KMS-11 (cell line): ENCODE measurements around the gene TMEM19.

Experiments
- H2AFZ ChIP-seq: fragments of 200-600 bp; sonication (generic); 2 replicates; pipeline ENCODE4 v1.6.1; 2016; ENCODE audit warnings: antibody characterized with exemption, mixed run types, low read depth
- H3K27ac ChIP-seq: fragments of 200-600 bp; sonication (generic); 2 replicates; pipeline ENCODE4 v1.6.1; 2016; ENCODE audit warnings: mild to moderate bottlenecking, mixed run types
- H3K27me3 ChIP-seq: fragments of 200-600 bp; sonication (generic); 2 replicates; pipeline ENCODE4 v1.6.1; 2017; ENCODE audit warnings: mild to moderate bottlenecking, low read depth, mixed run types, moderate library complexity; ENCODE audit not compliant: insufficient read depth
- H3K36me3 ChIP-seq: fragments of 200-600 bp; sonication (generic); 2 replicates; pipeline ENCODE4 v1.6.1; 2017; ENCODE audit warnings: mild to moderate bottlenecking, mixed run types; ENCODE audit not compliant: insufficient read depth
- H3K4me1 ChIP-seq: fragments of 200-600 bp; sonication (generic); 2 replicates; pipeline ENCODE4 v1.6.1; 2016; ENCODE audit warnings: mild to moderate bottlenecking, low read depth, mixed run types; ENCODE audit not compliant: poor library complexity, severe bottlenecking
- H3K4me2 ChIP-seq: fragments of 200-600 bp; sonication (generic); 2 replicates; pipeline ENCODE4 v1.7.0; 2016; ENCODE audit warnings: mild to moderate bottlenecking, mixed run types
- H3K4me3 ChIP-seq: fragments of 200-600 bp; sonication (generic); IDR thresholded peaks from 2 replicates; pipeline ENCODE4 v1.6.1; 2017; ENCODE audit warnings: low read depth, low read length, mixed read lengths; ENCODE audit not compliant: insufficient read depth
- H3K79me2 ChIP-seq: fragments of 200-600 bp; sonication (generic); 2 replicates; pipeline ENCODE4 v1.6.1; 2016; ENCODE audit warnings: low read depth, mixed run types; ENCODE audit not compliant: insufficient read depth
- H3K9ac ChIP-seq: fragments of 200-600 bp; sonication (generic); 2 replicates; pipeline ENCODE4 v1.6.1; 2016; ENCODE audit warnings: mild to moderate bottlenecking, mixed run types
- H4K20me1 ChIP-seq: fragments of 200-600 bp; sonication (generic); 2 replicates; pipeline ENCODE4 v1.6.1; 2016; ENCODE audit warnings: mild to moderate bottlenecking, mixed run types; ENCODE audit not compliant: insufficient read depth
- TF ChIP-seq, protein P1 (sequence below): fragments of 200-600 bp; sonication (generic); conservative IDR thresholded peaks from 2 replicates; pipeline ENCODE4 v1.6.1; 2017; ENCODE audit warnings: low read depth, mild to moderate bottlenecking, antibody characterized with exemption, low read length, moderate library complexity, mixed read lengths

TMEM19 gene

DNA sequence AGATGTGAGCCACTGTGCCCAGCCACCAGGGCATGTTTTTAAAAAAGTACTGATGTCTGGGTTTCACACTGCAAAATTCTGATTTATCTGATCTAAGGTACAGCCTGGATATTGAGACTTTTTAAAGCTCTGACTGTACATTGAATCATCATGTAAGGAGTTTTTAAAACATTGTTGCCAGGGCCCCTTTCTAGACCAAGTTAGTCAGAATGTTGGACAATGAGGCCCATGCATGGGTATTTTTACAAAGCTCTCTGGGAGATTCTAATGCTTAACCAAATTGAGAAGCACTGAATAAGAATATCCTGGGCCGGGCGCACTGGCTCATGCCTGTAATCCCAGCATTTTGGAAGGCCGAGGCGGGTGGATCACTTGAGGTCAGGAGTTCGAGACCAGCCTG, 16.7 kb downstream of the TMEM19 start:
- Histone ChIP-seq H4K20me1 (no peaks in the 10 kb centered on the region), H3K36me3 (no peaks in the 10 kb centered on the region), H3K27ac (no peak overlapping the region), H3K9ac (no peak overlapping the region), H3K4me2 (no peak overlapping the region), H3K27me3 (no peaks in the 10 kb centered on the region), H3K4me3 (no peak overlapping the region), H3K79me2 (no peaks in the 10 kb centered on the region), H2AFZ (no peak overlapping the region), H3K4me1 (no peaks in the 10 kb centered on the region)
- TF ChIP-seq, protein P1, sequence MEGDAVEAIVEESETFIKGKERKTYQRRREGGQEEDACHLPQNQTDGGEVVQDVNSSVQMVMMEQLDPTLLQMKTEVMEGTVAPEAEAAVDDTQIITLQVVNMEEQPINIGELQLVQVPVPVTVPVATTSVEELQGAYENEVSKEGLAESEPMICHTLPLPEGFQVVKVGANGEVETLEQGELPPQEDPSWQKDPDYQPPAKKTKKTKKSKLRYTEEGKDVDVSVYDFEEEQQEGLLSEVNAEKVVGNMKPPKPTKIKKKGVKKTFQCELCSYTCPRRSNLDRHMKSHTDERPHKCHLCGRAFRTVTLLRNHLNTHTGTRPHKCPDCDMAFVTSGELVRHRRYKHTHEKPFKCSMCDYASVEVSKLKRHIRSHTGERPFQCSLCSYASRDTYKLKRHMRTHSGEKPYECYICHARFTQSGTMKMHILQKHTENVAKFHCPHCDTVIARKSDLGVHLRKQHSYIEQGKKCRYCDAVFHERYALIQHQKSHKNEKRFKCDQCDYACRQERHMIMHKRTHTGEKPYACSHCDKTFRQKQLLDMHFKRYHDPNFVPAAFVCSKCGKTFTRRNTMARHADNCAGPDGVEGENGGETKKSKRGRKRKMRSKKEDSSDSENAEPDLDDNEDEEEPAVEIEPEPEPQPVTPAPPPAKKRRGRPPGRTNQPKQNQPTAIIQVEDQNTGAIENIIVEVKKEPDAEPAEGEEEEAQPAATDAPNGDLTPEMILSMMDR = no peak

DNA sequence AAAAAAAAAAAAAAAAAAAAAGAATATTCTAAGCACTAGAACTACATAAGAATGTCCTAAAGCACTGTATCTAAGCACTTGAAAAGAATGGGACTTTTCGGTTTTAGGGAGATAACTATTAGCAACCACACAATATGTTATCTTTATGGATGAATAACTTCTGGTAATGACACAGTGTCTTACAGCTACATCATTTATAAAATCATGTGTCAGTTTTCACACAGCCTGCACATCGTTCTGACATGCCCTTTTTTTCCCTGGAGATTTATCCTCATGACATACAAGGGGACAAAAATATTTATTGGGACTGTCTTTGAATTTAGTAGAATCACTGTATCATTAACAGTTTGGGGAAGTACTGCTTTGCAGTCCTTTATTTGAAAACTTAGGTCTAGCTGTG, 17.3 kb downstream of the TMEM19 start:
- no peak overlapping the region for H3K27ac ChIP-seq
- H3K4me1 ChIP-seq = no peaks in the 10 kb centered on the region
- H3K36me3 ChIP-seq = no peaks in the 10 kb centered on the region
- H3K4me2 ChIP-seq = no peak overlapping the region
- no peak overlapping the region for H3K4me3 ChIP-seq
- TF ChIP-seq, protein P1 = no peak
- H4K20me1 ChIP-seq = no peaks in the 10 kb centered on the region
- H3K79me2 ChIP-seq = no peaks in the 10 kb centered on the region
- no peak overlapping the region for H2AFZ ChIP-seq
- no peaks in the 10 kb centered on the region for H3K27me3 ChIP-seq
- H3K9ac ChIP-seq = no peak overlapping the region

DNA sequence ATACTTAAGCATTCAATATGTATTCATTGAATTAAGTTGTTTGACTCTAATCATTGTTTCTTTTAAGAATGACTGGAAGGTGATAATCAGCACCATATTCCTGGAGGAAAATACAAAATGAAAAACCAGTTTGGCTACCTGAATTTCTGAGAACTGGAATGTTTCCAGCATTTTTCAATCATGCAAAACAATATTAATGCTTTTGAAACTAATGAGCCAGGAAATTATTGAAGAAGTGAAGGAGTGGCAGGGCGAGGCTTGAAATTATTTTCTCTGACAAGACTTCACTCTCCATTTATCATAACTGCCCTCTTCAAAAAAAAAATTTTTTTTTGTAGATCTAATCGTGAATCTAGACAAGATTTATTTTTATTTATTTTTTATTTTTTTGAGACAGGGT, 19.0 kb downstream of the TMEM19 start:
- H3K36me3 ChIP-seq = no peaks in the 10 kb centered on the region
- no peaks in the 10 kb centered on the region for H3K27me3 ChIP-seq
- H3K79me2 ChIP-seq = no peaks in the 10 kb centered on the region
- H4K20me1 ChIP-seq = no peaks in the 10 kb centered on the region
- H3K27ac ChIP-seq = no peak overlapping the region
- H3K9ac ChIP-seq = no peak overlapping the region
- no peak overlapping the region for H2AFZ ChIP-seq
- H3K4me3 ChIP-seq = no peak overlapping the region
- H3K4me1 ChIP-seq = no peaks in the 10 kb centered on the region
- H3K4me2 ChIP-seq = no peak overlapping the region
- TF ChIP-seq, protein P1 = no peak

DNA sequence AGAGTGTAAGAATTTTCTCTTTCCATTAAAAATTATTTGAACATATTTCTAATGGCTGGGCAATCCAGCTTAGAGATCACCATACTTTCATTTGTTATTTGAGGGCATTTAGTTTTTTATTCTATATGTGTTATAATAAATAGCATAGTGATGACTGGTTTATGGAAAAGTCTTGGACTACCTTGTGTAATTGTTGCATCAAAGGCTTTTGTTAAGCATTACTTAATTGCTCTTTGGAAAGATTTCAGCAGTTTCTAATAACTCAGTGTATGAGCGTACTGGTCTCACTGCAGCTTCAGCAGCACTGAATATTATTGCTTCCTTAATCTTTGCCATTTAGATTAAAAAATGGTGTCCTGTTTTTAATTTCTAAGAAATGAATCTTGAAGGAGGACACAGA, 22.8 kb downstream of the TMEM19 start:
- no peaks in the 10 kb centered on the region for H3K4me1 ChIP-seq
- no peak overlapping the region for H3K4me2 ChIP-seq
- no peak overlapping the region for H3K4me3 ChIP-seq
- no peak overlapping the region for H2AFZ ChIP-seq
- TF ChIP-seq, protein P1 = no peak
- no peaks in the 10 kb centered on the region for H3K27me3 ChIP-seq
- no peak overlapping the region for H3K27ac ChIP-seq
- H3K36me3 ChIP-seq = no peaks in the 10 kb centered on the region
- H3K79me2 ChIP-seq = no peaks in the 10 kb centered on the region
- H3K9ac ChIP-seq = no peak overlapping the region
- no peaks in the 10 kb centered on the region for H4K20me1 ChIP-seq
